ENCODE measurements around the gene LRRC4C. TPM values are rescaled to one million over a fixed set of nuclear protein-coding genes. Genes with fewer than 3 reads are reported as not detected.

The LRRC4C gene
- total RNA-seq, 1 donor from 2014 or later, result 0.64 TPM

- no peak for DNase-seq
- H3K9me3 Mint-ChIP-seq (ENCODE audit: unreplicated experiment), result no peaks in the 10 kb centered on the region
- H3K27ac Mint-ChIP-seq (ENCODE audit: unreplicated experiment), result no peak overlapping the region
- TF ChIP-seq CTCF (IDR thresholded peaks at IDR 0.05; ENCODE audit: partially characterized antibody, unreplicated experiment), result no peak
- no peaks in the 10 kb centered on the region for H3K4me1 Mint-ChIP-seq (ENCODE audit: low read depth, unreplicated experiment)
- no peaks in the 10 kb centered on the region for H3K36me3 Mint-ChIP-seq (ENCODE audit: unreplicated experiment)
- no peaks in the 10 kb centered on the region for H3K27me3 Mint-ChIP-seq (ENCODE audit: unreplicated experiment)
- no peak overlapping the region for H3K4me3 Mint-ChIP-seq (ENCODE audit: unreplicated experiment)
These were observed 1144.3 kb downstream of the LRRC4C start for GRCh38 chr11:40315122-40315521.

- DNase-seq, result no peak
- no peak for TF ChIP-seq CTCF (IDR thresholded peaks at IDR 0.05; ENCODE audit: partially characterized antibody, unreplicated experiment)
- Mint-ChIP-seq H3K4me3 (ENCODE audit: unreplicated experiment) (no peak overlapping the region), H3K27ac (ENCODE audit: unreplicated experiment) (no peak overlapping the region), H3K27me3 (ENCODE audit: unreplicated experiment) (no peaks in the 10 kb centered on the region), H3K9me3 (ENCODE audit: unreplicated experiment) (no peaks in the 10 kb centered on the region), H3K4me1 (ENCODE audit: low read depth, unreplicated experiment) (no peaks in the 10 kb centered on the region), H3K36me3 (ENCODE audit: unreplicated experiment) (no peaks in the 10 kb centered on the region)
These were observed 1145.1 kb downstream of the LRRC4C start for GRCh38 chr11:40314327-40314726.

- no peak overlapping the region for H3K4me3 Mint-ChIP-seq (ENCODE audit: unreplicated experiment)
- peak; percentile 51 for TF ChIP-seq CTCF (IDR thresholded peaks at IDR 0.05; ENCODE audit: partially characterized antibody, unreplicated experiment)
- H3K27ac Mint-ChIP-seq (ENCODE audit: unreplicated experiment), result no peak overlapping the region
- H3K4me1 Mint-ChIP-seq (ENCODE audit: low read depth, unreplicated experiment), result no peaks in the 10 kb centered on the region
- H3K9me3 Mint-ChIP-seq (ENCODE audit: unreplicated experiment), result no peaks in the 10 kb centered on the region
- no peak for DNase-seq
- no peaks in the 10 kb centered on the region for H3K36me3 Mint-ChIP-seq (ENCODE audit: unreplicated experiment)
- no peaks in the 10 kb centered on the region for H3K27me3 Mint-ChIP-seq (ENCODE audit: unreplicated experiment)
These were observed 1152.4 kb downstream of the LRRC4C start for GRCh38 chr11:40306938-40307548.

- no peak for DNase-seq
- H3K27ac Mint-ChIP-seq (ENCODE audit: unreplicated experiment), result no peak overlapping the region
- no peaks in the 10 kb centered on the region for H3K36me3 Mint-ChIP-seq (ENCODE audit: unreplicated experiment)
- no peak for TF ChIP-seq CTCF (IDR thresholded peaks at IDR 0.05; ENCODE audit: partially characterized antibody, unreplicated experiment)
- no peaks in the 10 kb centered on the region for H3K27me3 Mint-ChIP-seq (ENCODE audit: unreplicated experiment)
- no peaks in the 10 kb centered on the region for H3K4me1 Mint-ChIP-seq (ENCODE audit: low read depth, unreplicated experiment)
- H3K9me3 Mint-ChIP-seq (ENCODE audit: unreplicated experiment), result no peaks in the 10 kb centered on the region
- no peak overlapping the region for H3K4me3 Mint-ChIP-seq (ENCODE audit: unreplicated experiment)
These were observed 1156.8 kb downstream of the LRRC4C start for GRCh38 chr11:40302669-40303068.

- peaks cover 8% of the 10 kb centered on the region for H3K4me1 Mint-ChIP-seq (ENCODE audit: low read depth, unreplicated experiment)
- TF ChIP-seq CTCF (IDR thresholded peaks at IDR 0.05; ENCODE audit: partially characterized antibody, unreplicated experiment), result no peak
- no peak overlapping the region for H3K4me3 Mint-ChIP-seq (ENCODE audit: unreplicated experiment)
- peaks cover 8% of the 10 kb centered on the region for H3K27me3 Mint-ChIP-seq (ENCODE audit: unreplicated experiment)
- no peaks in the 10 kb centered on the region for H3K9me3 Mint-ChIP-seq (ENCODE audit: unreplicated experiment)
- DNase-seq, result no peak
- no peak overlapping the region for H3K27ac Mint-ChIP-seq (ENCODE audit: unreplicated experiment)
- no peaks in the 10 kb centered on the region for H3K36me3 Mint-ChIP-seq (ENCODE audit: unreplicated experiment)
These were observed 1164.0 kb downstream of the LRRC4C start for GRCh38 chr11:40295466-40295865.
